Testis (tissue), 2 donors: ENCODE results near the gene MAML2.

ENCODE experiments used
- POLR2A ChIP-seq: fragments of 450-650 bp; IDR thresholded peaks from one replicate; pipeline ENCODE4 v1.6.1; 2017; ENCODE audit warnings: antibody characterized with exemption, mild to moderate bottlenecking, moderate library complexity
- TF ChIP-seq, protein P1 (sequence below), 3 experiments: fragments of 450-650 bp in 2 of 3; fragments of 200-600 bp in 1 of 3; sonication (generic) in 1 of 3; IDR thresholded peaks; one replicate each; pipeline ENCODE4 v1.5.1; 2016 to 2019; ENCODE audit warnings: antibody characterized with exemption in 3 of 3, mild to moderate bottlenecking in 2 of 3, moderate library complexity in 1 of 3

DNA sequence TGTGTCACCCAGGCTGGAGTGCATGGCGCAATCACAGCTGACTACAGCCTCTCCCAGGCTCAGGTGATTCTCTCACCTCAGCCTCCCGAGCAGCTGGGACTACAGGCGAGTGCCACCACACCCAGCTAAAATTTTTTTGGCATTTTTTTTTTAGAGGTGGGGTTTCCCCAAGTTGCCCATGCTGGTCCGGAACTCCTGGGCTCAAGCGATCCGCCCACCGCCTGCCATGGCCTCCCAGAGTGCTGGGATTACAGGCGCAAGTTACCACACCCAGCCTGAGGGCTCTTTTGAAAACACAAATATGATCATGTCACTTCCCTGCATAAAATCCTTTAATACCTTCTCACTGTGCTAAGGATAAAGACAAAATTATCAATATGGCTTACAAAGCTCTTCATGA lies 88.1 kb downstream of the MAML2 start:
- TF ChIP-seq, protein P1, sequence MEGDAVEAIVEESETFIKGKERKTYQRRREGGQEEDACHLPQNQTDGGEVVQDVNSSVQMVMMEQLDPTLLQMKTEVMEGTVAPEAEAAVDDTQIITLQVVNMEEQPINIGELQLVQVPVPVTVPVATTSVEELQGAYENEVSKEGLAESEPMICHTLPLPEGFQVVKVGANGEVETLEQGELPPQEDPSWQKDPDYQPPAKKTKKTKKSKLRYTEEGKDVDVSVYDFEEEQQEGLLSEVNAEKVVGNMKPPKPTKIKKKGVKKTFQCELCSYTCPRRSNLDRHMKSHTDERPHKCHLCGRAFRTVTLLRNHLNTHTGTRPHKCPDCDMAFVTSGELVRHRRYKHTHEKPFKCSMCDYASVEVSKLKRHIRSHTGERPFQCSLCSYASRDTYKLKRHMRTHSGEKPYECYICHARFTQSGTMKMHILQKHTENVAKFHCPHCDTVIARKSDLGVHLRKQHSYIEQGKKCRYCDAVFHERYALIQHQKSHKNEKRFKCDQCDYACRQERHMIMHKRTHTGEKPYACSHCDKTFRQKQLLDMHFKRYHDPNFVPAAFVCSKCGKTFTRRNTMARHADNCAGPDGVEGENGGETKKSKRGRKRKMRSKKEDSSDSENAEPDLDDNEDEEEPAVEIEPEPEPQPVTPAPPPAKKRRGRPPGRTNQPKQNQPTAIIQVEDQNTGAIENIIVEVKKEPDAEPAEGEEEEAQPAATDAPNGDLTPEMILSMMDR (IDR thresholded peaks at IDR 0.05), result no peak
- TF ChIP-seq POLR2A, result no peak
